ENCODE results near the gene GPR119. TPM values are rescaled to one million over a fixed set of nuclear protein-coding genes. Genes with fewer than 3 reads are reported as not detected.
"Not testable (repeated sequence)": the region's sequence is repeated elsewhere in the genome, so short reads cannot be mapped to it uniquely, and the experiment has no call there.

Gene GPR119
- total and polyA plus RNA-seq, 7 experiments from 2014 or later, result not detected

DNA sequence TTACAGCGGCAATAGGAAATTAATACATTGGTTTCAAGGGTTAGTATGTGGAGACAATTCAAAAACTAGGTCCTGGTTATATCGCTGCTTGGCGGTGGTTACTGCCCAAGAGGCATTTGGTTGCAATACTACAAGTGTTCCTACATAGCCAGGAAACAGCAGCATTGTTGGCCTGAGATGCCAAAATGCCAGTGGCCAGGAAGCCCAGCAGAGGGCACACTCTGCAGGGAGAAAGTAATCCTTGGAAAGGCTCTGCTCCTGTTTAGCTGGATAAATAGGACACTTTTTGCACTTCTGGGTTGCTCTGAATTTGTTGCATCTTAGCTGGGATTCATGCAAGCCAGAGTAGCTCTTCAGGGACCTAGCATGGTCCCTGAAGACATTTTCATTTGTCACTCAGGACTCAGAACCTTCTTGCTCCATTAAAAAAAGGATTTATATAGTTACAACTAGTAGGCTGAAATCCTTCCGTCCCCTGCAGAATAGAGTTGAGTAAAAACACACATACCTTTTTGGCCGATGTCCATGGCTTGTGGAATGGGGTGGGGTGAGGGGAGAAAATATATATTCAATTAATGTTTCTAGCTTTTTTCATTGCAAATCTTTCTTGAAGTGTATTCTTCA, 8.1 kb upstream of the GPR119 start:
- Mint-ChIP-seq H3K9me3 (no peaks in the 10 kb centered on the region), H3K36me3 (no peaks in the 10 kb centered on the region), H3K4me1 (no peaks in the 10 kb centered on the region), H3K4me3 (no peak overlapping the region), H3K27me3 (peaks cover 0 to 22% (median 8%) of the 10 kb centered on the region in 5 donors), H3K27ac (no peak overlapping the region)
- Histone ChIP-seq H3K36me3 (ENCODE audit: control insufficient read depth in 2 of 3, insufficient read depth in 3 of 3, low read length in 3 of 3) (no peaks in the 10 kb centered on the region), H3K27ac (ENCODE audit: low read depth, low read length) (no peak overlapping the region), H3K9me3 (ENCODE audit: control insufficient read depth in 2 of 3, low read length in 3 of 3) (no peaks in the 10 kb centered on the region), H3K27me3 (ENCODE audit: control insufficient read depth in 2 of 2, insufficient read depth in 2 of 2, low read length in 2 of 2) (no peaks in the 10 kb centered on the region), H3K4me1 (ENCODE audit: control insufficient read depth in 2 of 2, insufficient read depth in 2 of 2, low read length in 2 of 2) (no peaks in the 10 kb centered on the region), H3K4me3 (ENCODE audit: low read length) (no peak overlapping the region)
- ATAC-seq, result no peak
- POLR2A ChIA-PET, result no interaction called here
- intact Hi-C loops (cut with micrococcal nuclease), result no loop called here
- CTCF ChIA-PET, result no interaction called here
- DNase-seq, result no peak

- H3K27ac Mint-ChIP-seq, result no peak overlapping the region
- no peak overlapping the region for H3K4me3 Mint-ChIP-seq
- no peak for ATAC-seq
- H3K4me1 Mint-ChIP-seq, result no peaks in the 10 kb centered on the region
- H3K27ac ChIP-seq (ENCODE audit: low read depth, low read length), result no peak overlapping the region
- no peak for DNase-seq
- no peaks in the 10 kb centered on the region for H3K9me3 ChIP-seq (ENCODE audit: control insufficient read depth in 2 of 3, low read length in 3 of 3)
- ChIA-PET POLR2A (interaction anchor here (0.6 kb wide), 1 partner anchor 194 kb away, joined by 4 read pairs; no protein-coding TSS in a partner anchor), CTCF (no interaction called here)
- H3K27me3 Mint-ChIP-seq, result peaks cover 0 to 6% (median 0%) of the 10 kb centered on the region in 5 donors
- no peaks in the 10 kb centered on the region for H3K27me3 ChIP-seq (ENCODE audit: control insufficient read depth in 2 of 2, insufficient read depth in 2 of 2, low read length in 2 of 2)
- no peaks in the 10 kb centered on the region for H3K36me3 ChIP-seq (ENCODE audit: control insufficient read depth in 2 of 3, insufficient read depth in 3 of 3, low read length in 3 of 3)
- peaks cover 0 to 2% (median 0%) of the 10 kb centered on the region in 11 donors for H3K9me3 Mint-ChIP-seq
- intact Hi-C loops (cut with micrococcal nuclease), result no loop called here
- H3K4me3 ChIP-seq (ENCODE audit: low read length), result no peak overlapping the region
- no peaks in the 10 kb centered on the region for H3K36me3 Mint-ChIP-seq
- no peaks in the 10 kb centered on the region for H3K4me1 ChIP-seq (ENCODE audit: control insufficient read depth in 2 of 2, insufficient read depth in 2 of 2, low read length in 2 of 2)
Observed at GRCh38 chrX:130386408-130386808, 934 bp upstream of the GPR119 start.

DNA sequence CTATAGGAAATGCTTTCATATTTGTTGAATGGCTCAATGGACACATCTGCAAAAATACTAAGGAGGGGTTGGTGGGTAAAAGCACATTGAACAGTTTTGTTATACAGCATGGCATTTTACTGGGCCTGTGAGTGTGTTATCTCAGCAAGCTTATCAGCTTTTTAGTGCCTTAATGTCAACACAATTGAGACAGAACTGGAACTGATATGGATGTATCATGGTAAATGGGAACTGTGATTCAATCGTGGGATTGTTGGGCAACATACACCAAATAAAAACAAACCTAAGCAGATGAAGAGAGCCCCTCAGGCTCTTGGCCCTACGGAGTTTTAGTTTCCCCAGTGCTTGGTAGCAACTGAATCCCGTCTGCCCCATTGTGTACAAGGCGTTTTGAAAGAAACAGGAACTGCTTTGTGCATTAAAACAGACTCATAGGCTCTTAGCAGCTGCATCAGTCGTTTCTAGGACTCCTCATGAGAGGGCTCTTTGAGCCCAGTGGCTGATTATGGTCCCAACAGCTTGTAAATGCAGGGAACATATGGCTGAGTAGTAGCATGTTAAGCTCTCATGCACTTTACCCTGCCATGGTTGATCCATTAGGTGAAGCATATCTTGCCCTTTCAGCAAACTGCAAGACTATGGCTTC, 7.3 kb downstream of the GPR119 start:
- no peaks in the 10 kb centered on the region for H3K36me3 Mint-ChIP-seq
- no peaks in the 10 kb centered on the region for H3K9me3 Mint-ChIP-seq
- no peak overlapping the region for H3K4me3 Mint-ChIP-seq
- no peak for ATAC-seq
- intact Hi-C loops (cut with micrococcal nuclease), result no loop called here
- H3K27me3 Mint-ChIP-seq, result peaks cover 0 to 6% (median 0%) of the 10 kb centered on the region in 5 donors
- H3K9me3 ChIP-seq (ENCODE audit: control insufficient read depth in 2 of 3, low read length in 3 of 3), result no peaks in the 10 kb centered on the region
- DNase-seq, result no peak
- H3K27ac ChIP-seq (ENCODE audit: low read depth, low read length), result no peak overlapping the region
- no peaks in the 10 kb centered on the region for H3K27me3 ChIP-seq (ENCODE audit: control insufficient read depth in 2 of 2, insufficient read depth in 2 of 2, low read length in 2 of 2)
- H3K36me3 ChIP-seq (ENCODE audit: control insufficient read depth in 2 of 3, insufficient read depth in 3 of 3, low read length in 3 of 3), result no peaks in the 10 kb centered on the region
- H3K4me1 ChIP-seq (ENCODE audit: control insufficient read depth in 2 of 2, insufficient read depth in 2 of 2, low read length in 2 of 2), result no peaks in the 10 kb centered on the region
- H3K4me1 Mint-ChIP-seq, result no peaks in the 10 kb centered on the region
- H3K4me3 ChIP-seq (ENCODE audit: low read length), result no peak overlapping the region
- ChIA-PET POLR2A (no interaction called here), CTCF (no interaction called here)
- no peak overlapping the region for H3K27ac Mint-ChIP-seq

- Mint-ChIP-seq H3K4me1 (no peaks in the 10 kb centered on the region), H3K27me3 (no peaks in the 10 kb centered on the region)
Observed at GRCh38 chrX:130376077-130376476, 9.4 kb downstream of the GPR119 start.

GRCh38 chrX:130352050-130352449, 33.4 kb downstream of the GPR119 start:
- H3K9me3 ChIP-seq (ENCODE audit: control insufficient read depth in 2 of 3, low read length in 3 of 3); H3K9me3 Mint-ChIP-seq; H3K36me3 ChIP-seq (ENCODE audit: control insufficient read depth in 2 of 3, insufficient read depth in 3 of 3, low read length in 3 of 3); H3K4me3 ChIP-seq (ENCODE audit: low read length); H3K27me3 ChIP-seq (ENCODE audit: control insufficient read depth in 2 of 2, insufficient read depth in 2 of 2, low read length in 2 of 2); POLR2A ChIA-PET; H3K27ac Mint-ChIP-seq; H3K27me3 Mint-ChIP-seq; ATAC-seq; CTCF ChIA-PET; H3K4me3 Mint-ChIP-seq; intact Hi-C loops (cut with micrococcal nuclease); H3K4me1 ChIP-seq (ENCODE audit: control insufficient read depth in 2 of 2, insufficient read depth in 2 of 2, low read length in 2 of 2); H3K4me1 Mint-ChIP-seq; DNase-seq; H3K27ac ChIP-seq (ENCODE audit: low read depth, low read length): not testable (repeated sequence)
- peaks cover 0 to 23% (median 13%) of the 10 kb centered on the region in 5 donors for H3K36me3 Mint-ChIP-seq

More at GRCh38 chrX:130376077-130376476, 9.4 kb downstream of the GPR119 start:
- Mint-ChIP-seq H3K27ac (no peak overlapping the region), H3K36me3 (peaks cover 0 to 6% (median 0%) of the 10 kb centered on the region in 5 donors), H3K9me3 (no peaks in the 10 kb centered on the region), H3K4me3 (no peak overlapping the region)
- no peaks in the 10 kb centered on the region for H3K4me1 ChIP-seq (ENCODE audit: control insufficient read depth in 2 of 2, insufficient read depth in 2 of 2, low read length in 2 of 2)
- no peak overlapping the region for H3K4me3 ChIP-seq (ENCODE audit: low read length)
- intact Hi-C loops (cut with micrococcal nuclease), result no loop called here
- ATAC-seq (no peak), DNase-seq (no peak)
- no peaks in the 10 kb centered on the region for H3K36me3 ChIP-seq (ENCODE audit: control insufficient read depth in 2 of 3, insufficient read depth in 3 of 3, low read length in 3 of 3)
- ChIA-PET CTCF (no interaction called here), POLR2A (no interaction called here)
- no peaks in the 10 kb centered on the region for H3K27me3 ChIP-seq (ENCODE audit: control insufficient read depth in 2 of 2, insufficient read depth in 2 of 2, low read length in 2 of 2)
- no peak overlapping the region for H3K27ac ChIP-seq (ENCODE audit: low read depth, low read length)
- H3K9me3 ChIP-seq (ENCODE audit: control insufficient read depth in 2 of 3, low read length in 3 of 3), result no peaks in the 10 kb centered on the region

DNA sequence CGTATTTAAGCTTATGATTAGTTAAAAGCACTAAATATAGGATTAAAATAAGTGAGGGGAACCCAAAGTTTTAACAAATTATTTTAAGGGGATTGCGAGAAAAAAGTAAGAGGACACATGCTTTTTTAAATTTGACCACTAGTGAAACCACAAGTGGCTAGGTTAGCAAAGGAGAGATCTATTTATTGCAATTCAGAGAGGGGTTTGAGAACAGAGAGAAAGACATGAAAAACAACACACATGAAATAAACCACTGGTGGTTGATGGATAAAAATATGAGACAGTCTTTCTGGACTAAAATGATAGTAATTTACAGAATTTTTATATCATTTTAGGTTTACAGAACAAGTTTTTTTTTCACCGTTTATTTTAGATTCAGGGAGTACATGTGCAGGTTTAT, 33.9 kb downstream of the GPR119 start:
- H3K27me3 ChIP-seq (ENCODE audit: control insufficient read depth in 2 of 2, insufficient read depth in 2 of 2, low read length in 2 of 2), result no peaks in the 10 kb centered on the region
- ChIA-PET CTCF (no interaction called here), POLR2A (no interaction called here)
- H3K4me1 Mint-ChIP-seq, result peaks cover 0 to 1% (median 0%) of the 10 kb centered on the region in 7 donors
- no peak overlapping the region for H3K27ac ChIP-seq (ENCODE audit: low read depth, low read length)
- no peaks in the 10 kb centered on the region for H3K4me1 ChIP-seq (ENCODE audit: control insufficient read depth in 2 of 2, insufficient read depth in 2 of 2, low read length in 2 of 2)
- no peak for DNase-seq
- H3K36me3 Mint-ChIP-seq, result peaks cover 0 to 23% (median 11%) of the 10 kb centered on the region in 5 donors
- no peak overlapping the region for H3K4me3 ChIP-seq (ENCODE audit: low read length)
- no peak for ATAC-seq
- H3K9me3 ChIP-seq (ENCODE audit: control insufficient read depth in 2 of 3, low read length in 3 of 3), result no peaks in the 10 kb centered on the region
- H3K9me3 Mint-ChIP-seq, result peaks cover 0 to 3% (median 0%) of the 10 kb centered on the region in 11 donors
- intact Hi-C loops (cut with micrococcal nuclease), result no loop called here
- H3K27me3 Mint-ChIP-seq, result no peaks in the 10 kb centered on the region
- no peak overlapping the region for H3K4me3 Mint-ChIP-seq
- H3K27ac Mint-ChIP-seq, result no peak overlapping the region
- no peaks in the 10 kb centered on the region for H3K36me3 ChIP-seq (ENCODE audit: control insufficient read depth in 2 of 3, insufficient read depth in 3 of 3, low read length in 3 of 3)

DNA sequence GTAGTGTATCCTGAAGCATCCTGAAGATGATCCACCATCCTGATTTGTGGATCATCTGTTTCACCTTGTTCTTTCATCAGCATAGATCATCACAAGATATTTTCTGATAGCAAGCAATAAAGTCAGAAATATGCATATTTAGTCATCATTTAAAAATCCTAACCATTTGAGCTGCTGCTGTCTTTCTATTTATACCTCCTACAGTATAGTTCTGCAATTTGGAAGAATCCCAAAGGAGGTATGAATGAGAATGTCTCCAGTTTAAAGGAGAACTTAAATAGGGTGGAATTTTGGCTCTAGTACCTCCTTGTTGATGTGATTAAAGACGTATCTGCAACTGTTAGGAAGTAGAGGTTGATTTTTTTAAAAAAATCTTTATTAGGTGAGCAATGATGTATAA, 38.2 kb downstream of the GPR119 start:
- Mint-ChIP-seq H3K4me1 (peaks cover 0 to 3% (median under 1%) of the 10 kb centered on the region in 7 donors), H3K27ac (no peak overlapping the region), H3K4me3 (no peak overlapping the region), H3K36me3 (peaks cover 0 to 11% (median 0%) of the 10 kb centered on the region in 5 donors), H3K9me3 (peaks cover 0 to 3% (median 0%) of the 10 kb centered on the region in 11 donors), H3K27me3 (no peaks in the 10 kb centered on the region)
- Histone ChIP-seq H3K4me1 (ENCODE audit: control insufficient read depth in 2 of 2, insufficient read depth in 2 of 2, low read length in 2 of 2) (no peaks in the 10 kb centered on the region), H3K9me3 (ENCODE audit: control insufficient read depth in 2 of 3, low read length in 3 of 3) (no peaks in the 10 kb centered on the region), H3K27ac (ENCODE audit: low read depth, low read length) (no peak overlapping the region), H3K27me3 (ENCODE audit: control insufficient read depth in 2 of 2, insufficient read depth in 2 of 2, low read length in 2 of 2) (no peaks in the 10 kb centered on the region), H3K36me3 (ENCODE audit: control insufficient read depth in 2 of 3, insufficient read depth in 3 of 3, low read length in 3 of 3) (no peaks in the 10 kb centered on the region), H3K4me3 (ENCODE audit: low read length) (no peak overlapping the region)
- intact Hi-C loops (cut with micrococcal nuclease), result no loop called here
- ATAC-seq, result no peak
- ChIA-PET CTCF (no interaction called here), POLR2A (no interaction called here)
- DNase-seq, result no peak

All from naive thymus-derived CD4-positive, alpha-beta T cell (primary cell).